Measurements from ENCODE around the gene ANTKMT.

DNA sequence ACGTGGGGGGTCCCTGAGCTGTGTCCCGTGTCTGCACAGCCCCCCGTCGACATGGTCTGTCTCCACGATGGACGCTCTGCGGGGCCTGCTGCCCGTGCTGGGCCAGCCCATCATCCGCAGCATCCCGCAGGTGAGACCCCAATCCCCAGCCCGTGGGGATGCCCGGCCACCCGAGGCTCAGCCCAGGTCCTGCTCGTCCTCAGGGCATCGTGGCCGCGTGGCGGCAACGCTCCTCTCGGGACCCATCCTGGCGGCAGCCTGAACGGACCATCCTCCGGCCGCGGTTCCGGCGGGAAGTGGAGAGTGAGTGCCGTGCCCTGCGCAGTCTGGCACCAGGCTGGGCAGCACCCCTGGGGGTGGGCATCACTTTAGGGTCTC lies 44.5 kb downstream of the ANTKMT start:
- TF ChIP-seq, protein P1, sequence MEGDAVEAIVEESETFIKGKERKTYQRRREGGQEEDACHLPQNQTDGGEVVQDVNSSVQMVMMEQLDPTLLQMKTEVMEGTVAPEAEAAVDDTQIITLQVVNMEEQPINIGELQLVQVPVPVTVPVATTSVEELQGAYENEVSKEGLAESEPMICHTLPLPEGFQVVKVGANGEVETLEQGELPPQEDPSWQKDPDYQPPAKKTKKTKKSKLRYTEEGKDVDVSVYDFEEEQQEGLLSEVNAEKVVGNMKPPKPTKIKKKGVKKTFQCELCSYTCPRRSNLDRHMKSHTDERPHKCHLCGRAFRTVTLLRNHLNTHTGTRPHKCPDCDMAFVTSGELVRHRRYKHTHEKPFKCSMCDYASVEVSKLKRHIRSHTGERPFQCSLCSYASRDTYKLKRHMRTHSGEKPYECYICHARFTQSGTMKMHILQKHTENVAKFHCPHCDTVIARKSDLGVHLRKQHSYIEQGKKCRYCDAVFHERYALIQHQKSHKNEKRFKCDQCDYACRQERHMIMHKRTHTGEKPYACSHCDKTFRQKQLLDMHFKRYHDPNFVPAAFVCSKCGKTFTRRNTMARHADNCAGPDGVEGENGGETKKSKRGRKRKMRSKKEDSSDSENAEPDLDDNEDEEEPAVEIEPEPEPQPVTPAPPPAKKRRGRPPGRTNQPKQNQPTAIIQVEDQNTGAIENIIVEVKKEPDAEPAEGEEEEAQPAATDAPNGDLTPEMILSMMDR (conservative IDR thresholded peaks at IDR 0.05 in 1 of 2, IDR thresholded peaks at IDR 0.05 in 1 of 2; ENCODE audit: low read depth in 1 of 2, low read length in 2 of 2): no peak
- no peak for TF ChIP-seq EZH2 (IDR thresholded peaks at IDR 0.05; ENCODE audit: low read length, missing control alignments)

Measured in fibroblast of lung (primary cell).